Small intestine (tissue), 7 donors: Measurements from ENCODE around the gene WNT1. TPM values are rescaled to one million over a fixed set of nuclear protein-coding genes. Genes with fewer than 3 reads are reported as not detected.

Source experiments
- DNase-seq, 2 donors: peaks; one replicate each; pipeline versions ENCODE4 v3.0.0 to v3.0.0-alpha.2; 2013
- FAIRE-seq: peaks from 2 replicates; lab custom pipeline; 2012; peaks lifted over from hg19 to GRCh38; lab: Jason Lieb, UNC
- H3K27ac ChIP-seq, 3 donors: one replicate each; pipeline ENCODE4 v1.5.1; 2013; ENCODE audit warnings: low read length in 2 of 3, mild to moderate bottlenecking in 2 of 3, control low read depth in 1 of 3, inconsistent platforms in 1 of 3, low read depth in 1 of 3, moderate library complexity in 1 of 3
- H3K27me3 ChIP-seq, 3 donors: one replicate each; pipeline ENCODE4 v1.6.1; 2013; ENCODE audit warnings: low read length in 3 of 3, inconsistent platforms in 1 of 3; ENCODE audit not compliant: control insufficient read depth in 3 of 3, insufficient read depth in 3 of 3
- H3K36me3 ChIP-seq, 3 donors: one replicate each; pipeline ENCODE4 v1.6.1; 2013; ENCODE audit warnings: low read length in 3 of 3, inconsistent platforms in 1 of 3, low read depth in 1 of 3, mild to moderate bottlenecking in 1 of 3, moderate library complexity in 1 of 3; ENCODE audit not compliant: control insufficient read depth in 3 of 3, insufficient read depth in 2 of 3
- H3K4me1 ChIP-seq, 3 donors: one replicate each; pipeline ENCODE4 v1.6.1; 2013; ENCODE audit warnings: low read length in 2 of 3, inconsistent platforms in 1 of 3, low read depth in 1 of 3, mild to moderate bottlenecking in 1 of 3, moderate library complexity in 1 of 3; ENCODE audit not compliant: control insufficient read depth in 3 of 3, insufficient read depth in 2 of 3
- H3K4me3 ChIP-seq, 3 donors: one replicate each; pipeline ENCODE4 v1.5.1; 2013; ENCODE audit warnings: low read length in 3 of 3, control low read depth in 1 of 3, inconsistent platforms in 1 of 3, low read depth in 1 of 3, mild to moderate bottlenecking in 1 of 3, moderate library complexity in 1 of 3
- H3K9me3 ChIP-seq, 2 donors: one replicate each; pipeline ENCODE4 v1.6.1; 2013; ENCODE audit warnings: low read depth in 1 of 2, low read length in 1 of 2; ENCODE audit not compliant: control insufficient read depth in 2 of 2, insufficient read depth in 1 of 2
- WGBS, 3 donors: extraction: QIAGEN DNeasy Blood & Tissue Kit; methylation state at CpG; one replicate each; pipeline ENCODE4 v1.1.7; 2013; 5-methylcytosine and 5-hydroxymethylcytosine counted together
- polyA plus RNA-seq, 4 donors: library from polyadenylated mRNA; stranded (reverse) in 3 of 4; unstranded in 1 of 4; fragments of 200-250 nt in 3 of 4; fragments of 120-200 nt in 1 of 4; gene quantifications; one replicate each; pipeline versions ENCODE4 v1.2.1 to v1.2.3, GENCODE V29; 2013
- donor health status: healthy with polysubstance abuse.
- donor health status: control.
- donor health status: control.
- donor health status: Bipolar disorder and iron deficiency.
- donor health status: healthy.

WNT1 gene
- polyA plus RNA-seq, 4 donors, result 0.07 TPM; not detected in 3

DNA sequence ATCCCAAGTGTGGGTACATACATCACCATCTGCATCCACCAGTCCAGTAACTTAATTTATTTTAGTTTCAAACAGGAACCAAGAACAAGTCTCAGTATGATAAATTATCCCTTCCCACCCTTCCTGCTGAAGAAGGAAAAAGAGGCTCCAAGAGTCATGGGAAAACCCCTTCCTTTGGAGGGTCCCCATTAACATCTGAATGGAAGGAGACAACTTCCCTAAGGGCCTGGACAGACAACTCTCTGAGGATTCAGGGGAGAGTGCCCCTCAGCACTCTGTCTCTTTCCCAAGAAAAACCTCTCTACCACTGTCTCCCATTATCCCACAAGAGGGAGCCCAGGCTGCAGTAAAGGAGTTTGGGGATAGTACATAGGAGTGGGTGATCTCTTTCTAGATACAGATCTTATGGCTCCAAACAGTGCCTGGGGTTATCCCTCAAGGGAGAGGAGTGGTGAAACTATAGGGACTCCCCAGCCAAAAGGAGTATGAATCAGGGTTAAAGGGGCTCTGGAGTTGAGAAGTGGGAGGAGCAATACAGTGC, 12.8 kb upstream of the WNT1 start:
- peaks cover 0 to 47% (median 9%) of the 10 kb centered on the region in 3 donors for H3K27me3 ChIP-seq
- H3K4me3 ChIP-seq, result no peak overlapping the region
- H3K27ac ChIP-seq, result no peak overlapping the region
- DNase-seq (no peak), FAIRE-seq (no peak)
- H3K9me3 ChIP-seq, result no peaks in the 10 kb centered on the region
- H3K4me1 ChIP-seq, result peaks cover 0 to 14% (median 2%) of the 10 kb centered on the region in 3 donors
- H3K36me3 ChIP-seq, result no peaks in the 10 kb centered on the region

DNA sequence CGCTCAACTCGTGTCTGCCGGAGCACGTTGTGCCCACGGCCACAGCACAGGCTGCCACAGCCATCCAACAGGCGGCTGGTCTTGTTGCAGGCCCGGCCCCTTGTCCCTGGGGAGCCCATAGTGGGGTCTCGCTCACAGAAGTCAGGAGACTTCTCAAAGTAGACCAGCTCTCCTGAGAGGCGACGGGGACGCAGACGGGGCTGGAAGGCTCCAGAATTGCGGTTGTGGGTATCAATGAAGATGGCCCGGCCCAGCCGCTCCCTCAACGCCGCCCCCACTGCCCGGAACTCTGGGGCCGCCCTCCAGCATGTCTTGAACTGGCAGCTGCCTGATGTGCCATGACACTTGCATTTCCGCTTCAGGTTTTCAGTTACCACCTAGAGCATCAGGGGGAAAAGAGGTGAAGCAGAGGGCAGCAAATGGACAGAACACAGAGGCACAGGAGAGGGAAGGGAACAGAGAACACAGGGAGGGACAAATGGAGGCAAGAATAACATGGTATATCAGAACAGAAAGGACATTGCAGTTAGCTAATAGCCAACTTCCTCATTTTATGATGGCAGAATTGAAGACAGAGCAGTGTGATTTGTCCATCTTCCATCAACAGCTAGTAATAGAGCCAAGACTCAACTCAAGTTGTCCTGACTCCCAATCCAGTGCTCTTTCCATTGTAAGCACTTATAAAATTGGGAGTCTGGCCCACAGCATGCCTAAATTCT, 11.8 kb upstream of the WNT1 start:
- FAIRE-seq (no peak), DNase-seq (no peak)
- no peaks in the 10 kb centered on the region for H3K36me3 ChIP-seq
- H3K9me3 ChIP-seq, result no peaks in the 10 kb centered on the region
- peaks cover 0 to 56% (median 19%) of the 10 kb centered on the region in 3 donors for H3K27me3 ChIP-seq
- H3K27ac ChIP-seq, result no peak overlapping the region
- 67 to 70% (median 69%) methylated on average over 20 of the region's 20 CpGs for WGBS, 3 donors
- peaks cover 2 to 23% (median 3%) of the 10 kb centered on the region in 3 donors for H3K4me1 ChIP-seq
- H3K4me3 ChIP-seq, result no peak overlapping the region

DNA sequence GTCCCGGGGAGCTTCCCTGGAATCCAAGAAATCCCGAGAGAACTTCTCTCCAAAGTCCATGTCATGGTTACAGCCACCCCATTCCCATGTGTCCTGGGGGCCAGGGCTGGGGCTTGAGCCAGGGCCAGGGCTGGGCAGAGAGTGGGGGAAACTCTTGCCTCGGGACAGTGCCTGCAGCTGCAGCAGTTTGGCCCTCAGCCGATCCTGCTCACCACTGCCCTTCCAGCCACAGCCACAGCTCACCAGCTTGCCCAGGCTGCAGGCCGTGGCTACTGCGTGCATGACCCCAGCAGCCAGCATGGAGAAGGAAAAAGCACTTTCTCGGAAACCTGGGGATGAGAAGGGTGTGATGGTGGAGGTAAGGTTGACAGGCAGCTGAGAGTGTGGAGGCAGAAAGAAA, 10.1 kb upstream of the WNT1 start:
- 71 to 74% (median 72%) methylated on average over 7 of the region's 7 CpGs for WGBS, 3 donors
- H3K36me3 ChIP-seq, result no peaks in the 10 kb centered on the region
- FAIRE-seq (no peak), DNase-seq (no peak)
- no peak overlapping the region for H3K4me3 ChIP-seq
- H3K9me3 ChIP-seq, result no peaks in the 10 kb centered on the region
- H3K27me3 ChIP-seq, result peaks cover 0 to 73% (median 33%) of the 10 kb centered on the region in 3 donors
- peaks cover 2 to 25% (median 3%) of the 10 kb centered on the region in 3 donors for H3K4me1 ChIP-seq
- H3K27ac ChIP-seq, result no peak overlapping the region

DNA sequence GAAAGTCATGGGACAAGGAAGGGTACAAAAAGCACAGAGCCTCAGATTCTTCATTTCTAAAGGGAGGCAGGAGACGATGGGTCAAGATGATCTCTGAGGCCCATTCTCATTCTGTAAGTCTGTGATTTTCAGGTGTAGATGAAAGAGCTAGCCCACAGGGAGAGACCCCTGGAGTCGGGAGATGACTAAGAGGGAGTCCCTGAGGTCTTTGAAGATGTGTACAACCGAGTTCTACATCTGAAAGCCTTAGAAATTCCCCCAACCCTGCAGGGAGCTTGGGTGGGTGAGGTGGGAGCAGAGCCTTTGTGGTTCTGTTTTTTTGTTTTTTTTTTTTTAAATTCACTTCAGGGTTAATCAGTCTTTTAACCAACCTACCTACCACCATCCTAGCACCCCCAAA, 9.7 kb upstream of the WNT1 start:
- peaks cover 0 to 78% (median 38%) of the 10 kb centered on the region in 3 donors for H3K27me3 ChIP-seq
- no peak for FAIRE-seq

DNA sequence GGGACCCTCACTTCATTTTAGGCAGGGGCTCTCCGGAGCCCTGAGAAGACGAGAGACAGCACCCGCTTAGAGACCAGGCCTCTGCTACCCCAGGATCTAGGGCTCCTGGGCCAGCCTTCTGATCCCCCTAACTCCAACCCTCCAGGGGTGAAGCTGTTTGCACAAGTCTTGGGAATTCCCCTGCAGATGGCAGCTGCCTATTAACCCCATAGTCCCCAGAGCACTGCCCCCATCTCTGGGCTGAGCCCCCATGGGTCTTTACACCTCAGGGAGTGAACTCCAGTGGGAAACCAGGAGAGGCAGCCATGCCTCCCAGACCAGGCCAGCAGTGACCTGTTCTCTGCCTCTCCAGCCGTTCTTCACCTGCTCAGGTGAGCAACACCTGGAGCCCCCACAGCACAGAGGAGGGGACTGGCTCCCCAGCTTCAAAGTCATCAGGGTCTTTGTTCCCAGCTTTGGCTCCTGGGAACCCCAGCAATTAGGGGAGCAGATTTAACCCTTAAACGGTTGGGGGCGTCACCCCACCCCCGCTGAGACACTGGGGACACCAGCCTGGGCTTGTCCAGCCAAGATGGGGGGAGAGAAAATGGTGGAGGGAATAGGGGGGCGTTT, 8.9 kb upstream of the WNT1 start:
- Histone ChIP-seq H3K36me3 (no peaks in the 10 kb centered on the region), H3K4me1 (peaks cover 2 to 25% (median 3%) of the 10 kb centered on the region in 3 donors), H3K27ac (no peak overlapping the region), H3K4me3 (no peak overlapping the region), H3K27me3 (peaks cover 0 to 86% (median 44%) of the 10 kb centered on the region in 3 donors), H3K9me3 (no peaks in the 10 kb centered on the region)
- WGBS, 3 donors, result 53 to 58% (median 55%) methylated on average over 8 of the region's 8 CpGs
- DNase-seq, result no peak
- FAIRE-seq, result no peak

More for the DNA sequence above, 9.7 kb upstream of the WNT1 start:
- no peak overlapping the region for H3K4me3 ChIP-seq
- H3K36me3 ChIP-seq, result no peaks in the 10 kb centered on the region
- H3K4me1 ChIP-seq, result peaks cover 2 to 25% (median 3%) of the 10 kb centered on the region in 3 donors
- H3K9me3 ChIP-seq, result no peaks in the 10 kb centered on the region
- H3K27ac ChIP-seq, result no peak overlapping the region
- 62 to 78% (median 68%) methylated on average over 3 of the region's 3 CpGs for WGBS, 3 donors
- no peak for DNase-seq

DNA sequence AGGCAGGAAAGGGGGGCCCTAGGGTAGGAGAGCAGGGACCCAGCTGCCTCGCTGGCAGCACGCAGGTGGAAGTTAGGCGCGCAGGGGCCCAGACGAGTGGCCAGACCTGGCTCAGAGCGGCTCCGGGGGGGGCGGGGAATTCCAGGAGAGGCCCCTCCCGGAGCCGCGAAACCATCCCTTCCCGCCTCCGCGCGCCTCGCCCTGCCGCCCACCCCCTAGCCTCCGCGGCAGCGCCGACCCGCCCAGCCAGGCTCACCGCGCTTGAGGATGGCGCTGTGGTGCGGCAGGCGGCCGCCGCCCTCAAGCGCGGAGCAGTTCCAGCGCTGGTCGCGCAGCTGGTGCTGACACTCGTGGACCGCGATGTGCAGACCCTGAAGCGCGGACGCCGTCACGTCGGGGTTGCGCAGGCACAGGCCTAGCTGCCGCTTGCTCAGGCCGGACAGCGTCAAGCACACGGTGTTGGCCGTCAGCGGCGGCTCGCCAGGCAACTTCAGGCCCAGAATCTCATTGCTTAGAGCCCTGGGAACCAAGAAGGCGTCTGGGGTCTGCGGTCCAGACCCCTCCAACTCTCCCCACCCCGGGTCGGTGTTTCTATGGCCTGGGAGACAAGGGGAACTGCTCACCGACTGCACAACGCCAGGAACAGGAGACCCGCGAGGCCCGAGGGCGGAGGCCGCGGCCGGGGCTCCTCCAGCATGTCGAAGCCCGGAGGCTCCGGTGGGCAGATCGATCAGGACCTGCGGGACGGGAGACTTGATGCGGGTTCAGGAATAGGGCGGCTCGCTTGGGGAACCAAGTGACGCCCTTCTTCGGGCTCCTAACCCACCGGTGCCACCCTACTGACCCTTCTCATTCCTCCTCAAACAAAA, 8.1 kb upstream of the WNT1 start:
- H3K4me3 ChIP-seq, result no peak overlapping the region
- H3K27ac ChIP-seq, result no peak overlapping the region
- FAIRE-seq (no peak), DNase-seq (peak in 1 of 2 donors; percentile 61)
- H3K36me3 ChIP-seq, result no peaks in the 10 kb centered on the region
- H3K27me3 ChIP-seq, result peaks cover 0 to 88% (median 44%) of the 10 kb centered on the region in 3 donors
- no peaks in the 10 kb centered on the region for H3K9me3 ChIP-seq
- WGBS, 3 donors, result 7 to 12% (median 8%) methylated on average over 62 to 77 of the region's 77 CpGs
- peaks cover 2 to 25% (median 3%) of the 10 kb centered on the region in 3 donors for H3K4me1 ChIP-seq

DNA sequence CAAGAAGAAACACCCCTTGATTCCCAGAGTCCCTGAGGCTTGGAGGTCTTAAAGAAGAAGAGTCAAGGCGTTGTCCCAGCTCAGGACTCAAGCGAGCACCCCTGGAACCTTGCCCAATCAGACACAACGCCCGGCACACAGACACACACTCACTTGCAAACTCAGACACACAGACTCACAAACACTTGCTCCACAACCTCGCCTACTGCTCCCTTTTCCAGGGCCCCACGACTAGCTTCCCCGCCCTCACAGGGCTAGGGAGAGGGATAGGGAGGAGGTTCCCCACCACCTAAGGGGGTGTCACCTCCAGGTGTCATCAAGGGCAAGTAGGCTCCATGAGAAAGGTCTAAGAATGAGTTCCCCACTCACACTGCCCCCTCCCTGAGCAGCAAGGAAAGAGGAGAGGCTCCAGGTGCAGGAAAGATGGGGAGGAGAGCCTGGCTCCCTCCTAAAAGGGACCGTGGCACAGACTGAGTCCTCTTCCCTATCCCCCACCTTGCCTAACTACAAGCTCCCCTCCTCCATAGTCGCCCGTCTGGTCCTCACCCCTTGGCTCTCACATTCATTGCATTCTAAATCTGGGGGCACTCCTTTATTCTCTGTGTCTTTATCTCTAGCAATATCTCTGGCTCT, 7.3 kb upstream of the WNT1 start:
- Histone ChIP-seq H3K36me3 (no peaks in the 10 kb centered on the region), H3K4me3 (no peak overlapping the region), H3K27ac (no peak overlapping the region), H3K27me3 (peaks cover 0 to 89% (median 44%) of the 10 kb centered on the region in 3 donors), H3K4me1 (peaks cover 2 to 25% (median 3%) of the 10 kb centered on the region in 3 donors), H3K9me3 (no peaks in the 10 kb centered on the region)
- DNase-seq (no peak), FAIRE-seq (no peak)
- WGBS, 3 donors, result 16 to 27% (median 21%) methylated on average over 10 of the region's 10 CpGs
